ENCODE data around the gene DLD. TPM values are rescaled to one million over a fixed set of nuclear protein-coding genes. Genes with fewer than 3 reads are reported as not detected.
A peak's percentile ranks its signal among the peaks of the same experiment; 100 is the strongest.

DLD gene
- total RNA-seq, 4 donors from 2014 or later = 79.3 to 246 (median 148) TPM

GRCh38 chr7:107958764-107959526 lies 68.0 kb downstream of the DLD start:
- H3K27me3 ChIP-seq = no peaks in the 10 kb centered on the region
- peak overlapping the region; percentile 74 to 88 (median 78) for H3K27ac ChIP-seq
- peak; percentile 81 for TF ChIP-seq POLR2AphosphoS5 (IDR thresholded peaks at IDR 0.05)
- no peak for TF ChIP-seq POLR2A (IDR thresholded peaks at IDR 0.05)
- TF ChIP-seq EP300 (IDR thresholded peaks at IDR 0.05) = no peak
- H3K4me1 ChIP-seq = peaks cover 11 to 61% (median 41%) of the 10 kb centered on the region in 3 donors
- peaks cover 0 to 74% of the 10 kb centered on the region in 2 donors for H3K36me3 ChIP-seq
- WGBS, 2 donors (ENCODE audit: low coverage in 1 of 2) = 31 to 34% methylated on average over 9 to 11 of the region's 14 CpGs
- H3K4me3 ChIP-seq = no peak overlapping the region
- ATAC-seq = peak; percentile 85
- H3K9me3 ChIP-seq = no peaks in the 10 kb centered on the region

- H3K4me3 ChIP-seq = no peak overlapping the region
- H3K27me3 ChIP-seq = no peaks in the 10 kb centered on the region
- no peaks in the 10 kb centered on the region for H3K9me3 ChIP-seq
- no peak for TF ChIP-seq POLR2A (IDR thresholded peaks at IDR 0.05)
- no peak for TF ChIP-seq EP300 (IDR thresholded peaks at IDR 0.05)
- TF ChIP-seq CTCF (IDR thresholded peaks at IDR 0.05) = no peak
- TF ChIP-seq POLR2AphosphoS5 (IDR thresholded peaks at IDR 0.05) = no peak
- WGBS, 2 donors (ENCODE audit: low coverage in 1 of 2) = 50 to 85% methylated on average over 2 of the region's 10 CpGs
- peaks cover 0 to 76% of the 10 kb centered on the region in 2 donors for H3K36me3 ChIP-seq
- peak overlapping the region; percentile 74 to 88 (median 78) for H3K27ac ChIP-seq
- peaks cover 11 to 61% (median 41%) of the 10 kb centered on the region in 3 donors for H3K4me1 ChIP-seq
- ATAC-seq = no peak
These were observed 68.5 kb downstream of the DLD start for GRCh38 chr7:107959527-107959898.

GRCh38 chr7:107960272-107960671 lies 69.3 kb downstream of the DLD start:
- ATAC-seq = no peak
- Histone ChIP-seq H3K4me3 (no peak overlapping the region), H3K27ac (peak overlapping the region; percentile 49 to 88 (median 78)), H3K9me3 (no peaks in the 10 kb centered on the region), H3K36me3 (peaks cover 0 to 76% of the 10 kb centered on the region in 2 donors), H3K27me3 (no peaks in the 10 kb centered on the region), H3K4me1 (peaks cover 11 to 61% (median 41%) of the 10 kb centered on the region in 3 donors)
- WGBS, 2 donors (ENCODE audit: low coverage in 1 of 2) = 40 to 63% methylated on average over 1 of the region's 5 CpGs
- TF ChIP-seq EP300 (IDR thresholded peaks at IDR 0.05) = no peak
- no peak for TF ChIP-seq POLR2A (IDR thresholded peaks at IDR 0.05)
- TF ChIP-seq CTCF (IDR thresholded peaks at IDR 0.05) = no peak
- no peak for TF ChIP-seq POLR2AphosphoS5 (IDR thresholded peaks at IDR 0.05)

- Histone ChIP-seq H3K4me3 (no peak overlapping the region), H3K36me3 (peaks cover 0 to 75% of the 10 kb centered on the region in 2 donors)
These were observed 70.4 kb downstream of the DLD start for GRCh38 chr7:107961405-107961804.

GRCh38 chr7:107962817-107963216 lies 71.8 kb downstream of the DLD start:
- H3K27ac ChIP-seq = peak overlapping the region in 3 of 4 donors; percentile 8 to 81 (median 46)
- H3K4me3 ChIP-seq = no peak overlapping the region
- no peak for ATAC-seq
- TF ChIP-seq CTCF (IDR thresholded peaks at IDR 0.05) (no peak), POLR2A (IDR thresholded peaks at IDR 0.05) (no peak), EP300 (IDR thresholded peaks at IDR 0.05) (no peak), POLR2AphosphoS5 (IDR thresholded peaks at IDR 0.05) (no peak)
- no peaks in the 10 kb centered on the region for H3K27me3 ChIP-seq
- H3K9me3 ChIP-seq = no peaks in the 10 kb centered on the region
- H3K36me3 ChIP-seq = peaks cover 0 to 71% of the 10 kb centered on the region in 2 donors
- peaks cover 10 to 59% (median 32%) of the 10 kb centered on the region in 3 donors for H3K4me1 ChIP-seq
- WGBS, 2 donors (ENCODE audit: low coverage in 1 of 2) = 84 to 86% methylated on average over 9 of the region's 9 CpGs

More at GRCh38 chr7:107961405-107961804, 70.4 kb downstream of the DLD start:
- no peak for ATAC-seq
- peaks cover 11 to 62% (median 41%) of the 10 kb centered on the region in 3 donors for H3K4me1 ChIP-seq
- WGBS, 2 donors (ENCODE audit: low coverage in 1 of 2) = 40 to 56% methylated on average over 5 to 9 of the region's 9 CpGs
- H3K27me3 ChIP-seq = no peaks in the 10 kb centered on the region
- H3K27ac ChIP-seq = peak overlapping the region; percentile 49 to 88 (median 78)
- TF ChIP-seq POLR2A (IDR thresholded peaks at IDR 0.05) (no peak), POLR2AphosphoS5 (IDR thresholded peaks at IDR 0.05) (peak; percentile 45)
- H3K9me3 ChIP-seq = no peaks in the 10 kb centered on the region
